HG03280 (cell line): ENCODE results near the gene TMF1.

Experiments
- ATAC-seq: cut with Tn5 transposase; IDR thresholded peaks from one replicate; pipeline ENCODE4 v1.9.1; 2021; ENCODE audit warnings: mild to moderate bottlenecking, moderate library complexity; ENCODE audit not compliant: unreplicated experiment

The TMF1 gene

GRCh38 chr3:68977486-68978167, 74.5 kb downstream of the TMF1 start:
- no peak for ATAC-seq

GRCh38 chr3:68974711-68975110, 77.4 kb downstream of the TMF1 start:
- ATAC-seq = no peak

GRCh38 chr3:68973639-68974038, 78.5 kb downstream of the TMF1 start:
- no peak for ATAC-seq

- ATAC-seq = peak; percentile 60
Observed at GRCh38 chr3:68972358-68972979, 79.7 kb downstream of the TMF1 start.
